K562 (cell line): Measurements from ENCODE around the gene NLRP6. TPM values are rescaled to one million over a fixed set of nuclear protein-coding genes. Genes with fewer than 3 reads are reported as not detected.

Experiments used
- CCAR2 ChIP-seq: fragments of 200-400 bp; formaldehyde crosslinking; IDR thresholded peaks from 2 replicates; pipeline ENCODE4 v1.6.1; 2017; ENCODE audit warnings: mild to moderate bottlenecking, low read depth, low read length
- COPS2 ChIP-seq: fragments of 450-650 bp; conservative IDR thresholded peaks from 2 replicates; pipeline ENCODE4 v1.6.1; 2016; ENCODE audit warnings: mild to moderate bottlenecking, moderate library complexity
- HDAC6 ChIP-seq: IDR thresholded peaks from 2 replicates; pipeline ENCODE4 v1.6.1; 2012; ENCODE audit warnings: low read depth, mild to moderate bottlenecking, control low read depth, inconsistent platforms, low read length, moderate library complexity
- HIVEP1 ChIP-seq: fragments of 250-450 bp; sonication (Bioruptor Pico); IDR thresholded peaks from 2 replicates; pipeline ENCODE4 v1.4.0; 2020; ENCODE audit warnings: mild to moderate bottlenecking
- HMG20B ChIP-seq: fragments of 250-450 bp; sonication (Bioruptor Pico); IDR thresholded peaks from 2 replicates; pipeline ENCODE4 v1.5.0; 2021; ENCODE audit warnings: mild to moderate bottlenecking
- KLF10 ChIP-seq: fragments of 250-450 bp; sonication (Bioruptor Pico); IDR thresholded peaks from 2 replicates; pipeline ENCODE4 v1.6.1; 2021; ENCODE audit warnings: matching md5 sums
- KLF13 ChIP-seq: fragments of 450-650 bp; IDR thresholded peaks from 2 replicates; pipeline ENCODE4 v1.6.1; 2016; ENCODE audit warnings: missing genetic modification characterization, low read depth, mild to moderate bottlenecking, missing compliant biosample characterization, moderate library complexity, borderline replicate concordance
- MAFG ChIP-seq: fragments of 450-650 bp; conservative IDR thresholded peaks from 2 replicates; pipeline ENCODE4 v1.6.1; 2016; ENCODE audit warnings: missing genetic modification characterization, missing compliant biosample characterization
- RFX5 ChIP-seq: IDR thresholded peaks from 2 replicates; pipeline ENCODE4 v1.6.1; 2011; ENCODE audit warnings: low read depth, mild to moderate bottlenecking, improper control_type of control experiment, low read length
- SMAD1 ChIP-seq: fragments of 150-350 bp; IDR thresholded peaks from 2 replicates; pipeline ENCODE4 v1.6.1; 2014; ENCODE audit warnings: low read length, low read depth; ENCODE audit not compliant: partially characterized antibody
- TAF7 ChIP-seq: fragments of 450-650 bp; IDR thresholded peaks from 2 replicates; pipeline ENCODE4 v1.6.1; 2016; ENCODE audit warnings: missing genetic modification characterization, missing compliant biosample characterization
- XRCC3 ChIP-seq: fragments of 450-650 bp; IDR thresholded peaks from 2 replicates; pipeline ENCODE4 v1.6.1; 2017; ENCODE audit warnings: mild to moderate bottlenecking, moderate library complexity
- ZC3H4 ChIP-seq: sonication (generic); formaldehyde crosslinking; IDR thresholded peaks from 2 replicates; pipeline ENCODE4 v1.9.0; 2021; ENCODE audit warnings: missing genetic modification reagents, borderline replicate concordance
- polyA plus RNA-seq, 8 experiments: library from polyadenylated mRNA; depleted of rRNA in 4 of 8; stranded (reverse) in 5 of 8; unstranded in 3 of 8; fragments of >200 nt; fragmentation: Nextera tagmentation in 2 of 8; fragmentation: Illumina TruSeq in 1 of 8; extraction: Ambion mirVana in 2 of 8; extraction: Trizol in 1 of 8; gene quantifications; 2 replicates each; pipeline versions ENCODE4 v1.2.1 to v1.2.3, GENCODE V29; 2011 to 2014; ENCODE audit warnings: inconsistent platforms in 1 of 8, missing spikeins in 1 of 8
- total RNA-seq, 7 experiments: library from RNA; depleted of rRNA in 6 of 7; stranded (reverse); fragments of >200 nt in 6 of 7; fragmentation: Illumina TruSeq in 2 of 7; extraction: Trizol in 2 of 7; gene quantifications; 2 replicates each; pipeline versions ENCODE4 v1.2.1 to v1.2.3, GENCODE V29; 2011 to 2021; ENCODE audit warnings: low replicate concordance in 1 of 7
- TF ChIP-seq, protein P1 (sequence below): fragments of 250-450 bp; sonication (Bioruptor Pico); IDR thresholded peaks from 2 replicates; pipeline ENCODE4 v1.4.0; 2020; ENCODE audit warnings: borderline replicate concordance
- TF ChIP-seq, protein P2 (sequence below): fragments of 250-450 bp; sonication (Bioruptor Pico); IDR thresholded peaks from 2 replicates; pipeline ENCODE4 v1.5.0; 2022; ENCODE audit warnings: mild to moderate bottlenecking
- TF ChIP-seq, protein P3 (sequence below): sonication (generic); formaldehyde crosslinking; IDR thresholded peaks from 2 replicates; pipeline ENCODE4 v1.8.0; 2022; ENCODE audit warnings: mild to moderate bottlenecking, missing genetic modification reagents
- TF ChIP-seq, protein P4 (sequence below): sonication (generic); IDR thresholded peaks from 2 replicates; pipeline ENCODE4 v1.6.1; 2016
- TF ChIP-seq, protein P5 (sequence below): sonication (generic); formaldehyde crosslinking; IDR thresholded peaks from 2 replicates; pipeline ENCODE4 v1.8.0; 2022; ENCODE audit warnings: mild to moderate bottlenecking, missing genetic modification reagents, borderline replicate concordance

Gene NLRP6
- total and polyA plus RNA-seq, 9 of the 15 experiments (the other 6 are each of a cell fraction or from before 2014, with no cell fraction given) = 0.03 to 0.18 (median 0.15) TPM; not detected in 5

DNA sequence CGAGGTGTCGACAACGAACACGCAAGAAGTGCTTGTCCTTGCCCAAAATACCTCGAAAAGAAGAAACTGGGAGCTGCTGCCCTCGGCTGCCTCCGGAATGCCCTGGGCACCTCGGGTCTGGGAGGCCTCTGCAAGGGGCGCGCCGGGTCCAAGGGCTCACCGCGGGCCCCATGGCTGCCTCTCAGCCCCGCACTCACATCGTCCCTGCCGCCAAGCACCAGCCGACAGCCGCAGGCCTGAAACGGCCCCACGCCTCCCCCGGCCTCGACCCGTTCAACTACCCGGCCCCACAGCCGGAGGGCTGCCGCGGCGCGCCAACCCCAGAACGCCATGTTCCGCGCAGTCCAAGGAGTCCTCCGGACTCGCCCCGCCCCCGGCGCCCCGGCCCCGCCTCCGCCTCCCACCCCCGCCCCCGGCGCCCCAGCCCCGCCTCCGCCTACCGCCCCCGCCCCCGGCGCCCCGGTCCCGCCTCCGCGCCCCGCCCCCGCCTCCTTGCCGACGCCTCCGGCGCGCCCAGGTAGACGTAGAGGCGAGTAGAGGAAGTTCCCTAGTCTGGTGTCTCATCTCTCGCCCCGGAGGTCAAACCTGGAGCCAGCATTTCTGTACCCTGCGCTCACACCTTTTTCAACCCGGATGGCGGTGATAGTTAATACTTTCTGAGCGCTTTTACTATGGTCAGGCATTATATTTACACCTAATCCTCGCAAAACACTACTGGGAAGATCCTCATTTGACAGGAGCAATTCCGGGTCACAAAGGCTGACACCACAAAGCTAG, 42.0 kb upstream of the NLRP6 start, which contains the start of gene SIRT3 (continued):
- TF ChIP-seq, protein P1, sequence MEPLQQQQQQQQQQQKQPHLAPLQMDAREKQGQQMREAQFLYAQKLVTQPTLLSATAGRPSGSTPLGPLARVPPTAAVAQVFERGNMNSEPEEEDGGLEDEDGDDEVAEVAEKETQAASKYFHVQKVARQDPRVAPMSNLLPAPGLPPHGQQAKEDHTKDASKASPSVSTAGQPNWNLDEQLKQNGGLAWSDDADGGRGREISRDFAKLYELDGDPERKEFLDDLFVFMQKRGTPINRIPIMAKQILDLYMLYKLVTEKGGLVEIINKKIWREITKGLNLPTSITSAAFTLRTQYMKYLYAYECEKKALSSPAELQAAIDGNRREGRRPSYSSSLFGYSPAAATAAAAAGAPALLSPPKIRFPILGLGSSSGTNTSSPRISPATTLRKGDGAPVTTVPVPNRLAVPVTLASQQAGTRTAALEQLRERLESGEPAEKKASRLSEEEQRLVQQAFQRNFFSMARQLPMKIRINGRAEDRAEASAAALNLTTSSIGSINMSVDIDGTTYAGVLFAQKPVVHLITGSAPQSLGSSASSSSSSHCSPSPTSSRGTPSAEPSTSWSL (CRISPR knock-in tag) = no peak
- TF ChIP-seq TAF7 (tag) (peak; percentile 12; the same call in 1 of the 2 replicates), HMG20B (CRISPR knock-in tag) (no peak), HDAC6 (no peak), HIVEP1 (CRISPR knock-in tag) (no peak), COPS2 (no peak), XRCC3 (no peak), CCAR2 (no peak), SMAD1 (no peak), MAFG (tag) (no peak), KLF13 (no peak), RFX5 (no peak), ZC3H4 (no peak), KLF10 (CRISPR knock-in tag) (no peak)
- TF ChIP-seq, protein P2, sequence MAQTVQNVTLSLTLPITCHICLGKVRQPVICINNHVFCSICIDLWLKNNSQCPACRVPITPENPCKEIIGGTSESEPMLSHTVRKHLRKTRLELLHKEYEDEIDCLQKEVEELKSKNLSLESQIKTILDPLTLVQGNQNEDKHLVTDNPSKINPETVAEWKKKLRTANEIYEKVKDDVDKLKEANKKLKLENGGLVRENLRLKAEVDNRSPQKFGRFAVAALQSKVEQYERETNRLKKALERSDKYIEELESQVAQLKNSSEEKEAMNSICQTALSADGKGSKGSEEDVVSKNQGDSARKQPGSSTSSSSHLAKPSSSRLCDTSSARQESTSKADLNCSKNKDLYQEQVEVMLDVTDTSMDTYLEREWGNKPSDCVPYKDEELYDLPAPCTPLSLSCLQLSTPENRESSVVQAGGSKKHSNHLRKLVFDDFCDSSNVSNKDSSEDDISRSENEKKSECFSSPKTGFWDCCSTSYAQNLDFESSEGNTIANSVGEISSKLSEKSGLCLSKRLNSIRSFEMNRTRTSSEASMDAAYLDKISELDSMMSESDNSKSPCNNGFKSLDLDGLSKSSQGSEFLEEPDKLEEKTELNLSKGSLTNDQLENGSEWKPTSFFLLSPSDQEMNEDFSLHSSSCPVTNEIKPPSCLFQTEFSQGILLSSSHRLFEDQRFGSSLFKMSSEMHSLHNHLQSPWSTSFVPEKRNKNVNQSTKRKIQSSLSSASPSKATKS (CRISPR knock-in tag) = no peak
- TF ChIP-seq, protein P3, sequence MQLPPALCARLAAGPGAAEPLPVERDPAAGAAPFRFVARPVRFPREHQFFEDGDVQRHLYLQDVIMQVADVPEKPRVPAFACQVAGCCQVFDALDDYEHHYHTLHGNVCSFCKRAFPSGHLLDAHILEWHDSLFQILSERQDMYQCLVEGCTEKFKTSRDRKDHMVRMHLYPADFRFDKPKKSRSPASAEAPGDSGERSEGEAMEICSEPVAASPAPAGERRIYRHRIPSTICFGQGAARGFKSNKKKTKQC (CRISPR knock-in tag) = 0 out of 2 replicates have a peak, but pooled peaks have one; percentile 44
- TF ChIP-seq, protein P4, sequence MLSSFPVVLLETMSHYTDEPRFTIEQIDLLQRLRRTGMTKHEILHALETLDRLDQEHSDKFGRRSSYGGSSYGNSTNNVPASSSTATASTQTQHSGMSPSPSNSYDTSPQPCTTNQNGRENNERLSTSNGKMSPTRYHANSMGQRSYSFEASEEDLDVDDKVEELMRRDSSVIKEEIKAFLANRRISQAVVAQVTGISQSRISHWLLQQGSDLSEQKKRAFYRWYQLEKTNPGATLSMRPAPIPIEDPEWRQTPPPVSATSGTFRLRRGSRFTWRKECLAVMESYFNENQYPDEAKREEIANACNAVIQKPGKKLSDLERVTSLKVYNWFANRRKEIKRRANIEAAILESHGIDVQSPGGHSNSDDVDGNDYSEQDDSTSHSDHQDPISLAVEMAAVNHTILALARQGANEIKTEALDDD = no peak
- TF ChIP-seq, protein P5, sequence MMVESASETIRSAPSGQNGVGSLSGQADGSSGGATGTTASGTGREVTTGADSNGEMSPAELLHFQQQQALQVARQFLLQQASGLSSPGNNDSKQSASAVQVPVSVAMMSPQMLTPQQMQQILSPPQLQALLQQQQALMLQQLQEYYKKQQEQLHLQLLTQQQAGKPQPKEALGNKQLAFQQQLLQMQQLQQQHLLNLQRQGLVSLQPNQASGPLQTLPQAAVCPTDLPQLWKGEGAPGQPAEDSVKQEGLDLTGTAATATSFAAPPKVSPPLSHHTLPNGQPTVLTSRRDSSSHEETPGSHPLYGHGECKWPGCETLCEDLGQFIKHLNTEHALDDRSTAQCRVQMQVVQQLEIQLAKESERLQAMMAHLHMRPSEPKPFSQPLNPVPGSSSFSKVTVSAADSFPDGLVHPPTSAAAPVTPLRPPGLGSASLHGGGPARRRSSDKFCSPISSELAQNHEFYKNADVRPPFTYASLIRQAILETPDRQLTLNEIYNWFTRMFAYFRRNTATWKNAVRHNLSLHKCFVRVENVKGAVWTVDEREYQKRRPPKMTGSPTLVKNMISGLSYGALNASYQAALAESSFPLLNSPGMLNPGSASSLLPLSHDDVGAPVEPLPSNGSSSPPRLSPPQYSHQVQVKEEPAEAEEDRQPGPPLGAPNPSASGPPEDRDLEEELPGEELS (CRISPR knock-in tag) = no peak
